Large intestine (tissue), 3 donors: ENCODE results near the gene TAT. TPM values are rescaled to one million over a fixed set of nuclear protein-coding genes. Genes with fewer than 3 reads are reported as not detected.
"Not testable (repeated sequence)": the region's sequence is repeated elsewhere in the genome, so short reads cannot be mapped to it uniquely, and the experiment has no call there.

ENCODE experiments used
- DNase-seq, 2 donors: peaks; one replicate each; pipeline versions ENCODE4 v3.0.0 to v3.0.0-alpha.2; 2013
- H3K27ac ChIP-seq: one replicate; pipeline ENCODE4 v1.5.1; 2013; ENCODE audit warnings: low read length
- H3K27me3 ChIP-seq: 2 replicates; pipeline ENCODE4 v1.6.1; 2013; ENCODE audit warnings: low read length; ENCODE audit not compliant: control insufficient read depth, insufficient read depth
- H3K36me3 ChIP-seq: 2 replicates; pipeline ENCODE4 v1.6.1; 2013; ENCODE audit warnings: low read length; ENCODE audit not compliant: control insufficient read depth, insufficient read depth
- H3K4me1 ChIP-seq: one replicate; pipeline ENCODE4 v1.6.1; 2013; ENCODE audit warnings: low read length; ENCODE audit not compliant: control insufficient read depth, insufficient read depth
- H3K4me3 ChIP-seq: one replicate; pipeline ENCODE4 v1.5.1; 2013; ENCODE audit warnings: low read length
- H3K9me3 ChIP-seq: one replicate; pipeline ENCODE4 v1.6.1; 2013; ENCODE audit warnings: mild to moderate bottlenecking, low read depth, low read length, moderate library complexity; ENCODE audit not compliant: control insufficient read depth
- WGBS: methylation state at CpG from one replicate; pipeline ENCODE4 v1.1.5; 2013; ENCODE audit warnings: low lambda C conversion rate; ENCODE audit not compliant: insufficient coverage; 5-methylcytosine and 5-hydroxymethylcytosine counted together
- polyA plus RNA-seq: library from polyadenylated mRNA; unstranded; fragments of 120-200 nt; gene quantifications from one replicate; pipeline ENCODE4 v1.2.1, GENCODE V29; 2013

The TAT gene
- polyA plus RNA-seq, 1 donor, result 0.22 TPM

GRCh38 chr16:71585318-71585703, 8.4 kb upstream of the TAT start:
- Histone ChIP-seq H3K9me3 (no peaks in the 10 kb centered on the region), H3K4me1 (no peaks in the 10 kb centered on the region), H3K4me3 (no peak overlapping the region), H3K36me3 (no peaks in the 10 kb centered on the region), H3K27me3 (no peaks in the 10 kb centered on the region), H3K27ac (no peak overlapping the region)
- no peak for DNase-seq
- WGBS, result 50% methylated on average over 1 of the region's 4 CpGs

GRCh38 chr16:71584543-71585317, 7.8 kb upstream of the TAT start:
- Histone ChIP-seq H3K4me1 (no peaks in the 10 kb centered on the region), H3K4me3 (no peak overlapping the region), H3K27ac (no peak overlapping the region), H3K36me3 (no peaks in the 10 kb centered on the region), H3K9me3 (no peaks in the 10 kb centered on the region), H3K27me3 (no peaks in the 10 kb centered on the region)
- WGBS, result 80% methylated on average over 1 of the region's 3 CpGs
- no peak for DNase-seq

GRCh38 chr16:71582553-71582848, 5.6 kb upstream of the TAT start:
- H3K36me3 ChIP-seq, H3K27ac ChIP-seq, H3K9me3 ChIP-seq, DNase-seq, H3K4me1 ChIP-seq, H3K4me3 ChIP-seq, H3K27me3 ChIP-seq: not testable (repeated sequence)
- 85% methylated on average over 2 of the region's 5 CpGs for WGBS

GRCh38 chr16:71574702-71575101, 2.2 kb downstream of the TAT start:
- Histone ChIP-seq H3K4me3 (no peak overlapping the region), H3K27ac (no peak overlapping the region), H3K27me3 (peaks cover 7% of the 10 kb centered on the region), H3K36me3 (no peaks in the 10 kb centered on the region), H3K9me3 (no peaks in the 10 kb centered on the region), H3K4me1 (peaks cover 14% of the 10 kb centered on the region)
- DNase-seq, result no peak

- no peaks in the 10 kb centered on the region for H3K36me3 ChIP-seq
- H3K27me3 ChIP-seq, result peaks cover 5% of the 10 kb centered on the region
- no peak overlapping the region for H3K4me3 ChIP-seq
- no peaks in the 10 kb centered on the region for H3K9me3 ChIP-seq
- peak overlapping the region; percentile 91 for H3K27ac ChIP-seq
- peaks cover 14% of the 10 kb centered on the region for H3K4me1 ChIP-seq
- DNase-seq, result no peak
- WGBS, result no CpG with 5 or more reads among the region's 5 CpGs
Measured at GRCh38 chr16:71573387-71574094, 3.4 kb downstream of the TAT start.

- Histone ChIP-seq H3K36me3 (no peaks in the 10 kb centered on the region), H3K4me1 (peaks cover 14% of the 10 kb centered on the region), H3K4me3 (no peak overlapping the region), H3K9me3 (no peaks in the 10 kb centered on the region), H3K27me3 (peaks cover 5% of the 10 kb centered on the region), H3K27ac (peak overlapping the region; percentile 91)
- peak; percentile 66 to 84 for DNase-seq
- WGBS, result 50% methylated on average over 1 of the region's 3 CpGs
Measured at GRCh38 chr16:71572497-71573116, 4.3 kb downstream of the TAT start.

- Histone ChIP-seq H3K4me3 (no peak overlapping the region), H3K27ac (peak overlapping the region; percentile 77), H3K9me3 (no peaks in the 10 kb centered on the region), H3K36me3 (no peaks in the 10 kb centered on the region), H3K4me1 (peaks cover 17% of the 10 kb centered on the region), H3K27me3 (no peaks in the 10 kb centered on the region)
- DNase-seq, result no peak
- WGBS, result no CpG with 5 or more reads among the region's 8 CpGs
Measured at GRCh38 chr16:71570144-71570543, 6.7 kb downstream of the TAT start.

- H3K4me3 ChIP-seq, result no peak overlapping the region
- 50% methylated on average over 1 of the region's 4 CpGs for WGBS
- H3K27me3 ChIP-seq, result no peaks in the 10 kb centered on the region
- H3K4me1 ChIP-seq, result peaks cover 17% of the 10 kb centered on the region
- peak; percentile 76 to 77 for DNase-seq
- H3K36me3 ChIP-seq, result no peaks in the 10 kb centered on the region
- H3K27ac ChIP-seq, result peak overlapping the region; percentile 77
- H3K9me3 ChIP-seq, result no peaks in the 10 kb centered on the region
Measured at GRCh38 chr16:71569621-71570020, 7.3 kb downstream of the TAT start.

GRCh38 chr16:71568551-71568950, 8.3 kb downstream of the TAT start:
- H3K4me3 ChIP-seq, result no peak overlapping the region
- H3K36me3 ChIP-seq, result no peaks in the 10 kb centered on the region
- H3K27ac ChIP-seq, result no peak overlapping the region
- H3K4me1 ChIP-seq, result peaks cover 17% of the 10 kb centered on the region
- no peaks in the 10 kb centered on the region for H3K27me3 ChIP-seq
- no CpG with 5 or more reads among the region's 4 CpGs for WGBS
- H3K9me3 ChIP-seq, result no peaks in the 10 kb centered on the region
- no peak for DNase-seq

GRCh38 chr16:71567931-71568330, 9.0 kb downstream of the TAT start:
- no peak for DNase-seq
- Histone ChIP-seq H3K27me3 (no peaks in the 10 kb centered on the region), H3K9me3 (no peaks in the 10 kb centered on the region), H3K4me1 (peaks cover 12% of the 10 kb centered on the region), H3K4me3 (no peak overlapping the region), H3K36me3 (no peaks in the 10 kb centered on the region), H3K27ac (no peak overlapping the region)
- WGBS, result 100% methylated on average over 3 of the region's 8 CpGs
